ENCODE results near the gene DUS1L.
A peak's percentile ranks its signal among the peaks of the same experiment; 100 is the strongest.

DUS1L gene

GRCh38 chr17:82077617-82078358, 12.2 kb upstream of the DUS1L start:
- Histone ChIP-seq H2AK5ac (ENCODE audit: low read length) (no peak overlapping the region), H2BK15ac (replicated peaks; ENCODE audit: low read depth) (no peak overlapping the region), H2BK5ac (ENCODE audit: low read length) (no peak overlapping the region), H3K79me1 (ENCODE audit: low read length) (no peaks in the 10 kb centered on the region), H3K36me3 (ENCODE audit: control insufficient read depth, insufficient read depth, low read length) (peaks cover 25% of the 10 kb centered on the region), H4K5ac (ENCODE audit: low read length) (no peak overlapping the region), H3K56ac (ENCODE audit: low read length) (no peak overlapping the region), H3K4ac (ENCODE audit: low read depth, low read length) (no peak overlapping the region), H3K4me1 (ENCODE audit: control insufficient read depth, low read depth, low read length) (no peaks in the 10 kb centered on the region), H2BK120ac (ENCODE audit: low read depth, low read length) (no peak overlapping the region), H3K27me3 (ENCODE audit: insufficient read depth, low read length, poor library complexity) (no peaks in the 10 kb centered on the region), H3K18ac (ENCODE audit: low read length) (no peak overlapping the region), H3K9ac (ENCODE audit: low read length) (no peak overlapping the region), H3K23ac (ENCODE audit: low read length) (no peak overlapping the region), H3K4me3 (ENCODE audit: low read length) (no peak overlapping the region), H3K27ac (ENCODE audit: low read depth, low read length) (no peak overlapping the region), H4K8ac (ENCODE audit: low read depth, low read length) (no peak overlapping the region), H3K79me2 (ENCODE audit: control insufficient read depth, insufficient read depth, low read length) (no peaks in the 10 kb centered on the region), H3K4me2 (ENCODE audit: low read length) (no peak overlapping the region)
- peak; percentile 48 for DNase-seq
- WGBS (ENCODE audit: extremely low coverage, insufficient coverage, low lambda C conversion rate): no CpG with 5 or more reads among the region's 28 CpGs

- H3K27me3 ChIP-seq (ENCODE audit: insufficient read depth, low read length, poor library complexity): no peaks in the 10 kb centered on the region
- no peak for DNase-seq
- H3K79me1 ChIP-seq (ENCODE audit: low read length): no peaks in the 10 kb centered on the region
- no peak overlapping the region for H2BK120ac ChIP-seq (ENCODE audit: low read depth, low read length)
- H3K23ac ChIP-seq (ENCODE audit: low read length): no peak overlapping the region
- H4K8ac ChIP-seq (ENCODE audit: low read depth, low read length): no peak overlapping the region
- WGBS (ENCODE audit: extremely low coverage, insufficient coverage, low lambda C conversion rate): no CpG with 5 or more reads among the region's 21 CpGs
- H3K4me3 ChIP-seq (ENCODE audit: low read length): no peak overlapping the region
- H2BK5ac ChIP-seq (ENCODE audit: low read length): no peak overlapping the region
- H3K79me2 ChIP-seq (ENCODE audit: control insufficient read depth, insufficient read depth, low read length): no peaks in the 10 kb centered on the region
- peak overlapping the region; percentile 18 for H3K27ac ChIP-seq (ENCODE audit: low read depth, low read length)
- no peak overlapping the region for H2BK15ac ChIP-seq (replicated peaks; ENCODE audit: low read depth)
- H4K5ac ChIP-seq (ENCODE audit: low read length): no peak overlapping the region
- no peak overlapping the region for H3K9ac ChIP-seq (ENCODE audit: low read length)
- peaks cover 20% of the 10 kb centered on the region for H3K36me3 ChIP-seq (ENCODE audit: control insufficient read depth, insufficient read depth, low read length)
- H3K56ac ChIP-seq (ENCODE audit: low read length): no peak overlapping the region
- no peak overlapping the region for H2AK5ac ChIP-seq (ENCODE audit: low read length)
- no peaks in the 10 kb centered on the region for H3K4me1 ChIP-seq (ENCODE audit: control insufficient read depth, low read depth, low read length)
- no peak overlapping the region for H3K4ac ChIP-seq (ENCODE audit: low read depth, low read length)
- H3K18ac ChIP-seq (ENCODE audit: low read length): no peak overlapping the region
- no peak overlapping the region for H3K4me2 ChIP-seq (ENCODE audit: low read length)
Measured at GRCh38 chr17:82076785-82077591, 11.4 kb upstream of the DUS1L start.

- Histone ChIP-seq H2BK120ac (ENCODE audit: low read depth, low read length) (no peak overlapping the region), H3K79me2 (ENCODE audit: control insufficient read depth, insufficient read depth, low read length) (no peaks in the 10 kb centered on the region), H4K8ac (ENCODE audit: low read depth, low read length) (no peak overlapping the region), H2AK5ac (ENCODE audit: low read length) (no peak overlapping the region), H3K4me3 (ENCODE audit: low read length) (no peak overlapping the region), H2BK5ac (ENCODE audit: low read length) (no peak overlapping the region), H3K4me1 (ENCODE audit: control insufficient read depth, low read depth, low read length) (no peaks in the 10 kb centered on the region), H3K4ac (ENCODE audit: low read depth, low read length) (no peak overlapping the region), H3K9ac (ENCODE audit: low read length) (no peak overlapping the region), H3K36me3 (ENCODE audit: control insufficient read depth, insufficient read depth, low read length) (peaks cover 15% of the 10 kb centered on the region), H3K18ac (ENCODE audit: low read length) (no peak overlapping the region), H3K27ac (ENCODE audit: low read depth, low read length) (peak overlapping the region; percentile 18), H4K5ac (ENCODE audit: low read length) (no peak overlapping the region), H3K56ac (ENCODE audit: low read length) (no peak overlapping the region), H2BK15ac (replicated peaks; ENCODE audit: low read depth) (no peak overlapping the region), H3K23ac (ENCODE audit: low read length) (no peak overlapping the region), H3K4me2 (ENCODE audit: low read length) (no peak overlapping the region), H3K79me1 (ENCODE audit: low read length) (no peaks in the 10 kb centered on the region), H3K27me3 (ENCODE audit: insufficient read depth, low read length, poor library complexity) (no peaks in the 10 kb centered on the region)
- WGBS (ENCODE audit: extremely low coverage, insufficient coverage, low lambda C conversion rate): no CpG with 5 or more reads among the region's 25 CpGs
- no peak for DNase-seq
Measured at GRCh38 chr17:82076018-82076784, 10.6 kb upstream of the DUS1L start.

GRCh38 chr17:82073446-82073845, 7.8 kb upstream of the DUS1L start:
- no CpG with 5 or more reads among the region's 9 CpGs for WGBS (ENCODE audit: extremely low coverage, insufficient coverage, low lambda C conversion rate)
- H3K18ac ChIP-seq (ENCODE audit: low read length): no peak overlapping the region
- H4K5ac ChIP-seq (ENCODE audit: low read length): no peak overlapping the region
- H4K8ac ChIP-seq (ENCODE audit: low read depth, low read length): no peak overlapping the region
- DNase-seq: no peak
- no peaks in the 10 kb centered on the region for H3K4me1 ChIP-seq (ENCODE audit: control insufficient read depth, low read depth, low read length)
- H3K56ac ChIP-seq (ENCODE audit: low read length): no peak overlapping the region
- H2AK5ac ChIP-seq (ENCODE audit: low read length): no peak overlapping the region
- H2BK5ac ChIP-seq (ENCODE audit: low read length): no peak overlapping the region
- H3K9ac ChIP-seq (ENCODE audit: low read length): no peak overlapping the region
- no peaks in the 10 kb centered on the region for H3K79me1 ChIP-seq (ENCODE audit: low read length)
- H3K4ac ChIP-seq (ENCODE audit: low read depth, low read length): no peak overlapping the region
- no peak overlapping the region for H3K23ac ChIP-seq (ENCODE audit: low read length)
- no peak overlapping the region for H3K4me3 ChIP-seq (ENCODE audit: low read length)
- H2BK15ac ChIP-seq (replicated peaks; ENCODE audit: low read depth): no peak overlapping the region
- H3K4me2 ChIP-seq (ENCODE audit: low read length): no peak overlapping the region
- H2BK120ac ChIP-seq (ENCODE audit: low read depth, low read length): no peak overlapping the region
- H3K27ac ChIP-seq (ENCODE audit: low read depth, low read length): no peak overlapping the region
- H3K36me3 ChIP-seq (ENCODE audit: control insufficient read depth, insufficient read depth, low read length): no peaks in the 10 kb centered on the region
- no peaks in the 10 kb centered on the region for H3K27me3 ChIP-seq (ENCODE audit: insufficient read depth, low read length, poor library complexity)
- H3K79me2 ChIP-seq (ENCODE audit: control insufficient read depth, insufficient read depth, low read length): no peaks in the 10 kb centered on the region

- Histone ChIP-seq H3K4me1 (ENCODE audit: control insufficient read depth, low read depth, low read length) (no peaks in the 10 kb centered on the region), H2AK5ac (ENCODE audit: low read length) (no peak overlapping the region), H3K36me3 (ENCODE audit: control insufficient read depth, insufficient read depth, low read length) (no peaks in the 10 kb centered on the region), H3K9ac (ENCODE audit: low read length) (no peak overlapping the region), H3K56ac (ENCODE audit: low read length) (no peak overlapping the region), H3K18ac (ENCODE audit: low read length) (no peak overlapping the region), H3K27ac (ENCODE audit: low read depth, low read length) (no peak overlapping the region), H3K79me2 (ENCODE audit: control insufficient read depth, insufficient read depth, low read length) (no peaks in the 10 kb centered on the region), H2BK15ac (replicated peaks; ENCODE audit: low read depth) (no peak overlapping the region), H3K4me2 (ENCODE audit: low read length) (no peak overlapping the region), H4K5ac (ENCODE audit: low read length) (no peak overlapping the region), H3K27me3 (ENCODE audit: insufficient read depth, low read length, poor library complexity) (no peaks in the 10 kb centered on the region), H3K79me1 (ENCODE audit: low read length) (no peaks in the 10 kb centered on the region), H3K4ac (ENCODE audit: low read depth, low read length) (no peak overlapping the region), H2BK5ac (ENCODE audit: low read length) (no peak overlapping the region), H3K23ac (ENCODE audit: low read length) (no peak overlapping the region), H2BK120ac (ENCODE audit: low read depth, low read length) (no peak overlapping the region), H3K4me3 (ENCODE audit: low read length) (no peak overlapping the region), H4K8ac (ENCODE audit: low read depth, low read length) (no peak overlapping the region)
- no CpG with 5 or more reads among the region's 6 CpGs for WGBS (ENCODE audit: extremely low coverage, insufficient coverage, low lambda C conversion rate)
- no peak for DNase-seq
Measured at GRCh38 chr17:82072827-82073226, 7.2 kb upstream of the DUS1L start.

All from mesendoderm (in vitro differentiated cells).